IMR-90 (cell line): ENCODE measurements around the gene PDGFRA. TPM values are rescaled to one million over a fixed set of nuclear protein-coding genes. Genes with fewer than 3 reads are reported as not detected.

Source experiments
- ATAC-seq: fragments of 200-7000 bp; cut with Tn5 transposase; 2 replicates; pipeline ENCODE4 v1.9.1; 2020; ENCODE audit warnings: low read depth, mild to moderate bottlenecking, moderate library complexity
- BruUV-seq: library from RNA; stranded (reverse); fragments of 400-500 nt; replicated peaks from 2 replicates; lab custom pipeline; 2021; lab: Mats Ljungman, UMichigan
- CTCF ChIA-PET: fragments of 300-600 bp; formaldehyde crosslinking; extraction: SDS; loops from one replicate; lab custom pipeline; 2021; ENCODE audit warnings: antibody characterized with exemption; lab: Yijun Ruan, JAX
- POLR2A ChIA-PET: fragments of 300-600 bp; sonication (Branson Sonifier 250); formaldehyde crosslinking; loops from one replicate; lab custom pipeline; 2022; ENCODE audit warnings: antibody characterized with exemption; ENCODE audit not compliant: unreplicated experiment; lab: Charles Lee
- DNase-seq: peaks from one replicate; pipeline ENCODE4 v3.0.0; 2013
- H2AFZ ChIP-seq: replicated peaks from 2 replicates; pipeline ENCODE3; 2013; ENCODE audit warnings: low read length, mild to moderate bottlenecking; ENCODE audit not compliant: poor library complexity
- H2AK5ac ChIP-seq: 2 replicates; pipeline ENCODE4 v1.6.1; 2013; ENCODE audit warnings: low read depth, low read length, inconsistent platforms
- H2AK9ac ChIP-seq: replicated peaks from 2 replicates; pipeline ENCODE3; 2013; ENCODE audit warnings: mild to moderate bottlenecking, low read depth, low read length, moderate library complexity; ENCODE audit not compliant: poor library complexity
- H2BK120ac ChIP-seq: 2 replicates; pipeline ENCODE4 v1.6.1; 2013; ENCODE audit warnings: low read depth, low read length, inconsistent platforms
- H2BK15ac ChIP-seq: 3 replicates; pipeline ENCODE4 v1.6.1; 2013; ENCODE audit warnings: low read depth, low read length, inconsistent platforms
- H2BK20ac ChIP-seq: 2 replicates; pipeline ENCODE4 v1.6.1; 2013; ENCODE audit warnings: low read depth, mild to moderate bottlenecking, inconsistent platforms, low read length, moderate library complexity
- H2BK5ac ChIP-seq: 2 replicates; pipeline ENCODE4 v1.6.1; 2013; ENCODE audit warnings: mild to moderate bottlenecking, low read depth, low read length, inconsistent platforms; ENCODE audit not compliant: poor library complexity, severe bottlenecking
- H3K14ac ChIP-seq: replicated peaks from 2 replicates; pipeline ENCODE4 v1.6.1; 2013; ENCODE audit warnings: low read depth, low read length, inconsistent platforms
- H3K18ac ChIP-seq: 2 replicates; pipeline ENCODE4 v1.6.1; 2013; ENCODE audit warnings: low read depth, low read length, control low read depth
- H3K23ac ChIP-seq: 2 replicates; pipeline ENCODE4 v1.6.1; 2013; ENCODE audit warnings: low read depth, low read length, inconsistent platforms
- H3K27ac ChIP-seq: 2 replicates; pipeline ENCODE4 v1.5.1; 2013; ENCODE audit warnings: mild to moderate bottlenecking, control low read depth, low read length; ENCODE audit not compliant: insufficient read depth
- H3K27me3 ChIP-seq: 2 replicates; pipeline ENCODE4 v1.6.1; 2013; ENCODE audit warnings: low read length; ENCODE audit not compliant: control insufficient read depth, insufficient read depth
- H3K36me3 ChIP-seq: 2 replicates; pipeline ENCODE4 v1.6.1; 2013; ENCODE audit warnings: low read length, mixed read lengths; ENCODE audit not compliant: control insufficient read depth, insufficient read depth
- H3K4ac ChIP-seq: 2 replicates; pipeline ENCODE4 v1.6.1; 2013; ENCODE audit warnings: low read depth, low read length, inconsistent platforms
- H3K4me1 ChIP-seq: 2 replicates; pipeline ENCODE4 v1.6.1; 2013; ENCODE audit warnings: low read length, mixed read lengths; ENCODE audit not compliant: control insufficient read depth, insufficient read depth
- H3K4me2 ChIP-seq: 2 replicates; pipeline ENCODE4 v1.6.1; 2013; ENCODE audit warnings: low read depth, mild to moderate bottlenecking, control low read depth, low read length, moderate library complexity
- H3K4me3 ChIP-seq: 2 replicates; pipeline ENCODE4 v1.5.1; 2013; ENCODE audit warnings: low read depth, mild to moderate bottlenecking, control low read depth, low read length, moderate library complexity; ENCODE audit not compliant: insufficient read depth
- H3K56ac ChIP-seq: 2 replicates; pipeline ENCODE4 v1.6.1; 2013; ENCODE audit warnings: low read length, inconsistent platforms; ENCODE audit not compliant: insufficient read depth; ENCODE audit errors: extremely low read depth
- H3K79me1 ChIP-seq, 2 experiments: 2 replicates each; pipeline ENCODE4 v1.6.1; 2013; ENCODE audit warnings: low read length in 2 of 2, inconsistent platforms in 1 of 2, low read depth in 1 of 2
- H3K9ac ChIP-seq: 2 replicates; pipeline ENCODE4 v1.6.1; 2013; ENCODE audit warnings: low read depth, low read length, control low read depth
- H3K9me1 ChIP-seq: 2 replicates; pipeline ENCODE4 v1.6.1; 2013; ENCODE audit warnings: low read length, inconsistent platforms; ENCODE audit not compliant: insufficient read depth
- H3K9me3 ChIP-seq: 2 replicates; pipeline ENCODE4 v1.6.1; 2013; ENCODE audit warnings: low read length; ENCODE audit not compliant: control insufficient read depth, insufficient read depth
- H4K20me1 ChIP-seq: 2 replicates; pipeline ENCODE4 v1.6.1; 2013; ENCODE audit warnings: low read length, inconsistent platforms; ENCODE audit not compliant: insufficient read depth
- H4K5ac ChIP-seq: 2 replicates; pipeline ENCODE4 v1.6.1; 2013; ENCODE audit warnings: mild to moderate bottlenecking, low read depth, low read length, control low read depth
- H4K8ac ChIP-seq, 2 experiments: 2 replicates each; pipeline ENCODE4 v1.6.1; 2013; ENCODE audit warnings: low read depth in 2 of 2, low read length in 2 of 2, control low read depth in 1 of 2, inconsistent platforms in 1 of 2
- H4K91ac ChIP-seq: 2 replicates; pipeline ENCODE4 v1.6.1; 2013; ENCODE audit warnings: low read depth, low read length, inconsistent platforms; ENCODE audit not compliant: insufficient read depth
- BHLHE40 ChIP-seq: fragments of 150-350 bp; IDR thresholded peaks from 2 replicates; pipeline ENCODE4 v1.6.1; 2016; ENCODE audit warnings: mild to moderate bottlenecking, low read depth, low read length
- CEBPB ChIP-seq: IDR thresholded peaks from 2 replicates; pipeline ENCODE4 v1.6.1; 2012; ENCODE audit warnings: low read depth, low read length, improper control_type of control experiment
- CHD1 ChIP-seq: IDR thresholded peaks from 2 replicates; pipeline ENCODE4 v1.6.1; 2012; ENCODE audit warnings: low read depth, low read length, improper control_type of control experiment
- FOS ChIP-seq: fragments of 150-350 bp; IDR thresholded peaks from 2 replicates; pipeline ENCODE4 v1.6.1; 2016; ENCODE audit warnings: low read depth, low read length
- MAFK ChIP-seq: IDR thresholded peaks from 2 replicates; pipeline ENCODE4 v1.6.1; 2012; ENCODE audit warnings: low read depth, low read length, improper control_type of control experiment
- MAZ ChIP-seq: IDR thresholded peaks from 2 replicates; pipeline ENCODE4 v1.6.1; 2012; ENCODE audit warnings: low read depth, mild to moderate bottlenecking, low read length, improper control_type of control experiment, moderate library complexity, borderline replicate concordance
- NFE2L2 ChIP-seq: fragments of 150-350 bp; IDR thresholded peaks from 2 replicates; pipeline ENCODE4 v1.6.1; 2016; ENCODE audit warnings: low read depth, mild to moderate bottlenecking, low read length
- POLR2A ChIP-seq: IDR thresholded peaks from 2 replicates; pipeline ENCODE4 v1.6.1; 2012; ENCODE audit warnings: mild to moderate bottlenecking, low read depth, low read length
- RCOR1 ChIP-seq: IDR thresholded peaks from 2 replicates; pipeline ENCODE4 v1.6.1; 2012; ENCODE audit warnings: mild to moderate bottlenecking, low read length, improper control_type of control experiment; ENCODE audit not compliant: insufficient replicate concordance
- RFX5 ChIP-seq: IDR thresholded peaks from 2 replicates; pipeline ENCODE4 v1.8.0; 2012; ENCODE audit warnings: low read depth, mild to moderate bottlenecking, low read length, moderate library complexity
- SMC3 ChIP-seq: fragments of 150-350 bp; IDR thresholded peaks from 2 replicates; pipeline ENCODE4 v1.6.1; 2016; ENCODE audit warnings: low read depth, mild to moderate bottlenecking, antibody characterized with exemption, low read length, moderate library complexity
- WGBS, 2 experiments: methylation state at CpG; one replicate each; pipeline versions ENCODE4 v1.1.5 to v1.1.7; 2013; ENCODE audit warnings: missing lambda C conversion rate in 2 of 2; ENCODE audit not compliant: insufficient read length in 1 of 2; ENCODE audit errors: extremely low coverage in 2 of 2; 5-methylcytosine and 5-hydroxymethylcytosine counted together
- dilution Hi-C: fragments of 300-500 bp; cut with HindIII; formaldehyde crosslinking; loops from one replicate; pipeline ENCODE4 v1.14.3; 2018; ENCODE audit warnings: low sequenced_read_pairs; ENCODE audit not compliant: unreplicated experiment
- in situ Hi-C: fragments of 300-500 bp; cut with MboI; formaldehyde crosslinking; loops from 3 replicates; pipeline ENCODE4 v1.14.3; 2019; ENCODE audit warnings: low sequenced_read_pairs, inconsistent platforms, mixed read lengths
- intact Hi-C: fragments of 100-400 bp; cut with micrococcal nuclease; formaldehyde crosslinking; loops from 2 replicates; pipeline ENCODE4 v1.10.0; 2022
- polyA plus RNA-seq, 3 experiments: library from polyadenylated mRNA; depleted of rRNA; stranded (reverse); fragments of >200 nt; gene quantifications; 2 replicates each; pipeline ENCODE4 v1.2.3, GENCODE V29; 2012; ENCODE audit warnings: low replicate concordance in 1 of 3
- total RNA-seq: library from RNA; depleted of rRNA; stranded (reverse); fragments of >200 nt; gene quantifications from 2 replicates; pipeline ENCODE4 v1.2.3, GENCODE V29; 2012
- TF ChIP-seq, protein P1 (sequence below): conservative IDR thresholded peaks from 2 replicates; pipeline ENCODE4 v1.5.1; 2012; ENCODE audit warnings: mild to moderate bottlenecking, low read depth, low read length, improper control_type of control experiment
- TF ChIP-seq, protein P2 (sequence below): fragments of 150-350 bp; IDR thresholded peaks from 2 replicates; pipeline ENCODE4 v1.6.1; 2017; ENCODE audit warnings: mild to moderate bottlenecking, antibody characterized with exemption, low read length, low read depth

PDGFRA gene
- total and polyA plus RNA-seq, 2 of the 4 experiments (the other 2 are of a cell fraction), result 60.8 to 168 TPM

DNA sequence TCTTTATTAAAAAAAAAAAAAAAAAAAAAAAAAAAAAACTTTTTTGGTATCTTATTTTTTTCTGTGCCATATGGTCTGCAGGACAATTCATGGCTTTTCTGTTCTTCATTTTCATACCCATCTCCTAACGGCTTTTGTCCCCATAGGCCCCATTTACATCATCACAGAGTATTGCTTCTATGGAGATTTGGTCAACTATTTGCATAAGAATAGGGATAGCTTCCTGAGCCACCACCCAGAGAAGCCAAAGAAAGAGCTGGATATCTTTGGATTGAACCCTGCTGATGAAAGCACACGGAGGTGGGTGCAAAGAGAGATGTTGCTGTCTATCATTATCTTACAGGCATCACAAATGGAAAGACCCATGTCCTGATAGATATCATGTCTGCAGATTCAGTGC lies 49.1 kb downstream of the PDGFRA start:
- H3K79me1 ChIP-seq, result peaks cover 17 to 63% of the 10 kb centered on the region in 2 experiments
- H2BK20ac ChIP-seq, result no peak overlapping the region
- POLR2A ChIA-PET, result interaction anchor here (0.5 to 0.6 kb wide), 2 partner anchors 13 to 38 kb away, joined by 3 to 4 read pairs; no protein-coding TSS in a partner anchor
- no peak overlapping the region; the same call in 1 of the 2 replicates for H2AK5ac ChIP-seq
- no peak overlapping the region for H3K4me3 ChIP-seq
- H3K56ac ChIP-seq, result no peak overlapping the region
- intact Hi-C loops (no loop called here), in situ Hi-C loops (loop anchor here (25.0 kb wide), 1 partner anchor 1259 kb away; the partner anchor contains the start of gene CLOCK), dilution Hi-C loops (no loop called here)
- DNase-seq (no peak), ATAC-seq (no peak)
- WGBS, 2 experiments, result no CpG with 5 or more reads among the region's 2 CpGs
- H4K8ac ChIP-seq, result no peak overlapping the region
- no TSS peak for BruUV-seq
- H4K20me1 ChIP-seq, result peaks cover 46% of the 10 kb centered on the region
- H2AFZ ChIP-seq, result no peak overlapping the region
- peak overlapping the region; percentile 55; the same call in 1 of the 2 replicates for H3K23ac ChIP-seq
- no peak overlapping the region for H3K14ac ChIP-seq
- H3K4me2 ChIP-seq, result no peak overlapping the region
- no peak overlapping the region for H2BK120ac ChIP-seq
- H2AK9ac ChIP-seq, result no peak overlapping the region
- no peaks in the 10 kb centered on the region for H3K27me3 ChIP-seq
- H3K9me1 ChIP-seq, result peaks cover 21% of the 10 kb centered on the region
- H3K9me3 ChIP-seq, result no peaks in the 10 kb centered on the region; the same call in 1 of the 2 replicates
- peaks cover 17% of the 10 kb centered on the region for H3K4me1 ChIP-seq
- no peak overlapping the region for H3K27ac ChIP-seq
- no peak overlapping the region for H3K4ac ChIP-seq
- TF ChIP-seq, protein P1, sequence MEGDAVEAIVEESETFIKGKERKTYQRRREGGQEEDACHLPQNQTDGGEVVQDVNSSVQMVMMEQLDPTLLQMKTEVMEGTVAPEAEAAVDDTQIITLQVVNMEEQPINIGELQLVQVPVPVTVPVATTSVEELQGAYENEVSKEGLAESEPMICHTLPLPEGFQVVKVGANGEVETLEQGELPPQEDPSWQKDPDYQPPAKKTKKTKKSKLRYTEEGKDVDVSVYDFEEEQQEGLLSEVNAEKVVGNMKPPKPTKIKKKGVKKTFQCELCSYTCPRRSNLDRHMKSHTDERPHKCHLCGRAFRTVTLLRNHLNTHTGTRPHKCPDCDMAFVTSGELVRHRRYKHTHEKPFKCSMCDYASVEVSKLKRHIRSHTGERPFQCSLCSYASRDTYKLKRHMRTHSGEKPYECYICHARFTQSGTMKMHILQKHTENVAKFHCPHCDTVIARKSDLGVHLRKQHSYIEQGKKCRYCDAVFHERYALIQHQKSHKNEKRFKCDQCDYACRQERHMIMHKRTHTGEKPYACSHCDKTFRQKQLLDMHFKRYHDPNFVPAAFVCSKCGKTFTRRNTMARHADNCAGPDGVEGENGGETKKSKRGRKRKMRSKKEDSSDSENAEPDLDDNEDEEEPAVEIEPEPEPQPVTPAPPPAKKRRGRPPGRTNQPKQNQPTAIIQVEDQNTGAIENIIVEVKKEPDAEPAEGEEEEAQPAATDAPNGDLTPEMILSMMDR, result no peak
- no peak for TF ChIP-seq RFX5
- no peak for TF ChIP-seq CEBPB
- TF ChIP-seq FOS, result no peak
- TF ChIP-seq, protein P2, sequence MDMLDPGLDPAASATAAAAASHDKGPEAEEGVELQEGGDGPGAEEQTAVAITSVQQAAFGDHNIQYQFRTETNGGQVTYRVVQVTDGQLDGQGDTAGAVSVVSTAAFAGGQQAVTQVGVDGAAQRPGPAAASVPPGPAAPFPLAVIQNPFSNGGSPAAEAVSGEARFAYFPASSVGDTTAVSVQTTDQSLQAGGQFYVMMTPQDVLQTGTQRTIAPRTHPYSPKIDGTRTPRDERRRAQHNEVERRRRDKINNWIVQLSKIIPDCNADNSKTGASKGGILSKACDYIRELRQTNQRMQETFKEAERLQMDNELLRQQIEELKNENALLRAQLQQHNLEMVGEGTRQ, result no peak
- no peak for TF ChIP-seq SMC3
- no peak for TF ChIP-seq RCOR1
- no peak for TF ChIP-seq BHLHE40
- TF ChIP-seq CHD1, result no peak
- TF ChIP-seq POLR2A, result no peak
- no peak for TF ChIP-seq MAFK
- TF ChIP-seq MAZ, result no peak
- no peak for TF ChIP-seq NFE2L2
- no peak overlapping the region for H2BK5ac ChIP-seq
- H4K91ac ChIP-seq, result no peak overlapping the region
- peaks cover 73% of the 10 kb centered on the region for H3K36me3 ChIP-seq
- no peak overlapping the region for H2BK15ac ChIP-seq
- no peak overlapping the region for H4K5ac ChIP-seq
- H3K18ac ChIP-seq, result no peak overlapping the region
- H3K9ac ChIP-seq, result no peak overlapping the region
- CTCF ChIA-PET, result interaction anchor here (0.6 to 0.8 kb wide), 4 partner anchors 43 to 1123 kb away, joined by 3 to 4 read pairs (median 3); no protein-coding TSS in a partner anchor
